GM21390 (cell line): ENCODE data around the gene BDP1.
"Not testable (repeated sequence)": the region's sequence is repeated elsewhere in the genome, so short reads cannot be mapped to it uniquely, and the experiment has no call there.

Source experiments
- ATAC-seq: cut with Tn5 transposase; IDR thresholded peaks from one replicate; pipeline ENCODE4 v1.9.1; 2021; ENCODE audit not compliant: unreplicated experiment

BDP1 gene

DNA sequence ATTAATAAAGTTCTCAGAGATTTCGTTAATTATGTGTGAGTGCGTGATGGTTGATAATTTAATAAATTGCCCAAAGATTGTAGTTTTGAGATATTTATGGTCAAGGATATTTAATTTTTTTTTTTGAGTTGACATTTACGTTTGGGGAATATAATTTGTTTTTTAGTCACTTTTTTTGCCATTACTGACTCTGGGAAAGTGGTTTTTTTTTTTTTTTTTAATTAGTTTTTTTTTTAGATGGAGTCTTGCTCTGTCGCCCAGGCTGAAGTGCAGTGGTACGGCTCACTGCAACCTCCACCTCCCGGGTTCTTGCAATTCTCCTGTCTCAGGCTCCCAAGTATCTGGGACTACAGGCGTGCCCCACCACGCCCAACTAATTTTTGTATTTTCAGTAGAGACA is 1.7 kb downstream of the BDP1 start:
- ATAC-seq: no peak

DNA sequence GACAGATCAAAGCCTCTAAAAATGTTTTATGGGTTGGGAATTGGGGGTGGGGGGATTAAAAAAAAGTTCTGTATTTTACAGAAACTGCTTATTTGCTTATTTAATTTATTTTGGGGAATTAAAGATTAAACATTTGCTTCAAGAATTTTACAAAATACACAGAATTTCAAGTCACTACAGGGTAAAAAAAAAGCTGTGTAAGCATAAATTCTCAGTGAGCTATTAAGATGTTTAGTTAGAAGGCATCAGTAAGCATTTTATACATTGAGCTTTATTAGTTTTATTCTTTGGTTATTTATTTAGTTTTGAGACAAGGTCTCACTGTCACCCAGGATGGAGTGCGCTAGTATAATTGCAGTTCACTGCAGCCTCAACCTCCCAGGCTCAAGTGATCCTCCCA is 5.2 kb downstream of the BDP1 start:
- ATAC-seq: no peak

DNA sequence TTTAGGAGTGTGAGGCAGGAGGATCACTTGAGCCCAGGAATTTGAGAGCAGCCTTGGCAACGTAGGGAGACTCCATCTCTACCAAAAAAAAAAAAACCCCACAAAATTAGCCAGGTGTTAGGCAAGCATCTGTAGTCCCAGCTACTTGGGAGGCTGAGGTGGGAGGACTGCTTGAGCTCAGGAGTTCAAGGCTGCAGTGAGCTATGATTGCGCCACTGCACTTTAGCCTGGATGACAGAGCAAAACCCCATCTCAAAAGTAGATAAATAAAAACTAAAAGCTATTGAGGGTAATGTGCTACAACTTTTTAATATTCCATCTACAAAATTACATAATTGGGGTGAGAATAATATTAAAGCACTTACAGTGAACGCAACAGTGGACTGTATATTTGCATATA is 5.9 kb downstream of the BDP1 start:
- no peak for ATAC-seq

DNA sequence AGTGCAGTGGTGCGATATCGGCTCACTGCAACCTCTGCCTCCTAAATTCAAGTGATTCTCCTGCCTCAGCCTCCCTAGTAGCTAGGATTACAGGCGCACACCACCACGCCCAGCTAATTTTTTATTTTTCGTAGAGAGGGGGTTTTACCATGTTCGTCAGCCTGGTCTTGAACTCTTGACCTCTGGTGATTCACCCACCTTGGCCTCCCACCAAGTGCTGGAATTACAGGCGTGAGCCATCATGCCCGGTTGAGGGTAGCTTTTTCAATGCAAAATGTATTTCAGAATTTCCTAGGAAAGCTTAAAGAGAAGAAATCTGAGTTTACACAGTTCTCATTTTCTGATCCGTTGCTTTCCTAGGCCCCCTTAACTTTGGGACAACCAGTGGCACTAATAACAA is 15.7 kb downstream of the BDP1 start:
- ATAC-seq: no peak

DNA sequence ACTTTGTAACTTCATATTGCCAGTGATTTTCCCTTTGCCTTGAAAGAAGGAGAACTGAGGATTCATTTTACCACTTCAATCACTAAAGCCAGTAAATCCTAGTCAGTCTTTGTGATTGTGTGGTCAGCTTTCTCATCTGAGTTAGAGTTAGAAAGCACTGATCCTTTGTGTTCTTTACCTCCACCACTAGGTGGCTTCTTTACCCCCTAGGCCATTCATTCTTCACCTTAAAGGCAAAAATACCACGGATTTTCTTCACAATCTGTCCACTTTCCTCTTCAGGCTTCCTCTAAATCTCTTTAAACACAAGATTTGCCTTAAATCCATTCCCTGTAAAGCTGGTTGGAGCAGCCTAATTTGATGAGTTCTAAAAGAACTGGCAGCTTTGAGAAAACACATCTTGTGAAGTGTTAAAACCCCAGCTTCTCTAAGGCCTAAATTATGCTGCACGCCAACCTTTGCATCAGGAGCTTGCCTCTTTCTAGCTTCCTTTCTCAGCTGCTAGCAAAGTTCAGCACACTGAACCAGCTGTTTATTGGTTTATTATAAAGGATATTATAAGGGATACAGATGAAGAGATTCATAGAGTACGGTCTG is 20.4 kb downstream of the BDP1 start:
- no peak for ATAC-seq

DNA sequence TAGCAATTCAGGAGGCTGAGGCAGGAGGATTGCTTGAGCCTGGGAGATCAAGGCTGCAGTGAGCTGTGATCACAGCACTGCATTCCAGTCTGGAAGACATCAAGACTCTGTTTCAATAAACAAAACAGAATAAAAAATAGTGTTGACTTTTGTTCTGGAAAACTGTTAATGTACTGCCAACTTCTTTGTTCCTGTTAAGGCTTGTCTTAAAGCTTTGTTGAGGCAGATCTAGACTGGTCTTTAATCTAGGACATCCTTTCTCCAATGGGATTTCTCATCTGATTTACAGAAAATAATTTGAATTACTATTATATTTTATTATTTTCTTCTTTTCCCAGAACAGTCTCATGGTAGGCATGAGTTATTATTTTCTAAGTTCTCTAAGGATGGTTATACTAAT is 26.0 kb downstream of the BDP1 start:
- ATAC-seq: no peak

DNA sequence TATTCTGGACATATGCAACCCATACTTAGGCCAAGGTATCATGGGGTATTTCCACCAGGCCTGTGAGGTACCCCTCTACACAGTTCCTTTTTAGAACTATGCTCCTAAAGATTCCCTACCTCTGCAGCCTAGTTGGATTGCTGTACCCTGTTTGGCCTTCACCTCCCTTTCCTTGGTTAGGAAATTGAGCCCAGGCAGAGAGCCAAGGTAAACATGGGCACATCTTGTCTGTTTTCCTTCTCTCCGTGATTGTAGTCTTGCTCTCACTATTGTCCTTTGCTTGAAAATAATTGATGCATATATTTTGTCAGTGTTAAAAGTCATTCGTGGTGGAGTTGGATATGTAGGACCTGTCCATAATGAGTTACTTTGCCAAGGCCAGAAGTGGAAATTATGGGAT is 26.7 kb downstream of the BDP1 start:
- ATAC-seq: no peak

DNA sequence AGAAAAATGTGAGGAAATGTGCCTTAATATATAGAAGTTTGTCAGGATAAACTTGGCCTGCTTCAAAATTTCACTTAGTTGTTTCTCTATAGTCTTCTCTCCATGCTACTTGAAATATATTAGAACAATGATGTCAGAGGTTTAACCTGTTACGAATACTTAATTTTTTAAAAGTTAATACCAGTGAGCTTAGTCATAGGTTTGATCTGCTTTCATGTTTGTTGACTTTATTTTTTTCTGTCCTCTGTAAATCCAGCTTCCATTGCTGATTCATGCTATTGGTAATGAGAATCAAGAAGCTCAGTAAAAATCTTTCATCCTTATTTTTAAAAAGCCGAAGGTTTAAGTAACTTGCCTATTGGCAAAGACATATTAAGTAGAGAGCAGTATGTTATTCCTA is 27.9 kb downstream of the BDP1 start:
- ATAC-seq: no peak

DNA sequence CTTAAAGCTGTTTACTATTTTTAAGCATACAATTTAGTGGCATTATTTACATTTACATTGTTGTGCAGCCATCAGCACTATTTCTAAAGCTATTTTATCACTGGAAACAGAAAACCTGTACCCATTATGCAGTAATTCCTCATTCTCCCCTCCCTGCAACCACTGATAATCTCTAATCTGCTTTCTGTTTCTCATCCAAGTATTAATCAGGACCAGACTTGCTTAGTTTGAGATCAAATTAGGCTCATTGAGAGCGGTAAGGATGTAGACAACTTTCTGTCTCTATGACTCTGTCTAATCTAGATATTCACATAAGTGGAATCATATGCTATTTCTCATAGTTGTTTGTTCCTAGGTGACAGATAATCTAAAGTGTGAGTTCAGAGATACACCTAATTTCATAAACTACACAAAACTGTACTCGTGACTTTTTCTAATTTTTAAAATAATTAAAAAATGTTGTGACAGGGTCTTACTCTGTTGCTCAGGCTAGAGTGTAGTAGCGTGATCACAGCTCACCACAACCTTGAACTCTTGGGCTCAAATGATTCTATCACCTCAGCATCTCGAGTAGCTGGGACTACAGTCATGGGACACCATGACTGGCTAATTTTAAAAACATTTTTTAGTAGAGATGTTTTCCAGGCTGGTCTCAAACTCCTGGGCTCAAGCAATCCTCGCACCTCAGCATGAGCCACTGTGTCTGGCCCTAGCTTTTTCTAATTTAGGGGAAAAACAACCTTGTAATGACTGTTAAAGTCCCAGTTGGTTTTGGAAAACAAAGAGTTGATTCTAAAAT is 37.6 kb downstream of the BDP1 start:
- no peak for ATAC-seq

DNA sequence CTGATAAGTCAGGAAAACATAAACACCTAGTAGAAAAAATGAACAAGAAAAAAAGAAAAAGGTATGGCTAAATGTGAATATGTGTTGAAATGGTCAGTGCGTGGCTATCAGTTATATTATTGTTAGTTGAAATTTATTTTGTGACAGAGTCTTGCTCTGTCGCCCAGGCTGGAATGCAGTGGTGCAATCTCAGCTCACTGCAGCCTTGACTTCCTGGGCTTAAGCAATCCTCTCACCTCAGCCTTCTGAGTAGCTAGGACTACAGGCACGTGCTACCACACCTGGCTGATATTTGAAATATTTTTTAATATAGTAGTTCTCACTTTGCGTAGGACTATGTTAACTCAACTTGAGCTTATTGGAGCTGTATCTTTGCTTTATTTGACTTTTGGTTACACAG is 38.8 kb downstream of the BDP1 start:
- ATAC-seq: not testable (repeated sequence)

DNA sequence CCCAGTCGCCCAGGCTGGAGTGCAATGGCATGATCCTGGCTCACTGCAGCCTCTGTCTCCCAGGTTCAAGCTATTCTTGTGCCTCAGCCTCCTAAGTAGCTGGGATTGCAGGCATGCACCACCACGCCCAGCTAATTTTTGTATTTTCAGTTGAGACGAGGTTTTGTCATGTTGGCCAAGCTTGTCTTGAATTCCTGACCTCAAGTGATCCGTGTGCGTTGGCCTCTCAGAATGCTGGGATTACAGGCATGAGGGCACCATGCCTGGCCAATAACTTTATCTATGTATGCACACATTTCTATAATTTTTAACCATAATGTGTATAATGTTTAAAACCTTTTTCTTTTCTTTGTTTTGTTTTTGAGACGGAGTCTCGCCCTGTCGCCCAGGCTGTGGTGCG is 43.3 kb downstream of the BDP1 start:
- ATAC-seq: not testable (repeated sequence)

DNA sequence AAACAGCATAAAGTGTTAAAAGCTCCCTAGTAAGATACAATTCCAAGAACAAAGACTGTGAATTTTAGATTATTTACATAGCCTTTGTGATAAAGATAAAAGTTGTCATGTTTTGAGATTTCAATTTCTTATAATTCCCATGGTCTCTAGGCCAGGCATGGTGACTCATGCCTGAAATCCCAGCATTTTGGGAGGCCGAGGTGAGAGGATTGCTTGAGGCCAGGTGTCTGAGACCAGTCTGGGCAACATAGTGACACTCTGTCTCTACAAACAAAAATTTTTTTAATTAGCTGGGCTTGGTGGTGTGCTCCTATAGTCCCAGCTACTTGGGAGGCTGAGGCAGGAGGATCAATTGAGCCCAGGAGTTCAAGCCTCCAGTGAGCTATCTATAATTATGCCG is 48.1 kb downstream of the BDP1 start:
- ATAC-seq: no peak

DNA sequence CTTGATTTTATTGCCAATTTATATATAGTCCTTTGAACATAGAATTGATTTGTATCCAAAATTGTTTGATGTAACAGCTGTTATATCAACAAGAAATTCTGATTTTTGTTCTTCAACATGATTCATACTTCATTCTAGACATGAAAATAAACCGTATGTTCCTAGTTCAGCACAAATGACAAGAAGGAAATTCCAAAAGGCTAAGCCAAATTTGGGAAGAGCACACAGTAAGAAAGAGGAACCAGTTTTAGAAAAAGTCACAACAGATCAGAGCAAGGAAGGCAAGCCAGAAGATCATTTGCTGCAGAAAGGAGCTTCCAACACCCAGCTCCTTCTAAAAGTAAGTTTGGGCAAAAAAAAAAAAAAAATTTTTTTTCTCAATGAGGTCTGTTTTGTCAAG is 66.7 kb downstream of the BDP1 start:
- no peak for ATAC-seq

DNA sequence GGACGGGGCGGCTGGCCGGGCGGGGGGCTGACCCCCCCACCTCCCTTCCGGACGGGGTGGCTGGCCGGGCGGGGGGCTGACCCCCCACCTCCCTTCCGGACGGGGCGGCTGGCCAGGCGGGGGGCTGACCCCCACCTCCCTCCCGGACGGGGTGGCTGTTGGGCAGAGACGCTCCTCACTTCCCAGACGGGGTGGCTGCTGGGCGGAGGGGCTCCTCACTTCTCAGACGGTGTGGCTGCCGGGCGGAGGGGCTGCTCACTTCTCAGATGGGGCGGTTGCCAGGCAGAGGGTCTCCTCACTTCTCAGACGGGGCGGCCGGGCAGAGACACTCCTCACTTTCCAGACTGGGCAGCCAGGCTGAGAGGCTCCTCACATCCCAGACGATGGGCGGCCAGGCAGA is 70.2 kb downstream of the BDP1 start:
- ATAC-seq: not testable (repeated sequence)

DNA sequence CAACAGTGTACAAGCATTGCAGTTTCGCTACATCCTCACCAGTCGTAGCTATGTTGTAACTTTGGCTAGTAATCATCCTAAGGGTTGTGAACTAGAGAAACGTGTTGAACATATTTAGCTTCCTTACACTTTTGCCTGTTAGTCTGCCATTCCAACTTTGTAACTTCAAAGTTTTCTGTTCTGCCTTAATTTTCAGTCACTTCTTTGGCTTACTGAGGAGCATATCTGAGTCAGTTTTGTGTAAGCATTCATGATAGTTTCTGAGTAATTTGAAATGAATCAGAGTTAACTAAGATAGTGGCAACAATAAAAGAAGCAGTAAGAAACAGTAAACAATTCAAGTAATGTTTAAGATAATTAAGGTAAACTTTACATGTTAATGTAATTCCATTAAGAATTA is 72.8 kb downstream of the BDP1 start:
- ATAC-seq: no peak

DNA sequence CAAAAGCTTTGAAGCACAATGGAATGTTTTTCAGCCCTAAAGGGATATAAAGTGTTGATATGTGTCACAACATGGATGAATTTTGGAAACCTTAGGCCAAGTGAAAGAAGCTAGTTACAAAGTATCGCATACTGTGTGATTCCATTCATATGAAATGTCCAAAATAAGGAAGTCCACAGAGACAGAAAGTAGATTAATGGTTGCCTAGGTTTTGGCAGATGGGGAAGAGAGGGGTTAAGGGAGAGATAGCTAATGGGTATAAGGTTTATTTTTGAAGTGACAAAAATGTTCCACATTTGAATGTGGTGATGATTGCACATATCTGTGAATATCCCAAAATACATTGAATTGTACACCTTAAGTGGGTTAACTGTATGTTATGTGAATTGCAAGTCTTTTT is 74.2 kb downstream of the BDP1 start:
- ATAC-seq: no peak

DNA sequence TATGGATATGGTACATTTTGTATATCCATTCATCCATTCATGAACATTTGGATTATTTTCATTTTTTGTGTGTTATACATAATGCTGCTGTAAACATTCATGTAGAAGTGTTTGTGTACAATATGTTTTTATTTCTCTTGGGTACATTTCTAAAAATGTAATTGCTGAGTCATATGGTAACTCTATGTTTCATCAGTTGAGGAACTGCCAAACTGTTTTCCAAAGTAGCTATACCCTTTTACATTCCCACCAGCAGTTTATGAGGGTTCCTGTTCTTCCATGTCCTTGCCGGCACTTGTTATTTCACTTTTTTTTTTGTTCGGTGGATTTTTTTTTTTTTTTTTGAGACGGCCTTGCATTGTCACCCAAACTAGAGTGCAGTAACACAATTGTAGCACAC is 77.7 kb downstream of the BDP1 start:
- ATAC-seq: no peak

DNA sequence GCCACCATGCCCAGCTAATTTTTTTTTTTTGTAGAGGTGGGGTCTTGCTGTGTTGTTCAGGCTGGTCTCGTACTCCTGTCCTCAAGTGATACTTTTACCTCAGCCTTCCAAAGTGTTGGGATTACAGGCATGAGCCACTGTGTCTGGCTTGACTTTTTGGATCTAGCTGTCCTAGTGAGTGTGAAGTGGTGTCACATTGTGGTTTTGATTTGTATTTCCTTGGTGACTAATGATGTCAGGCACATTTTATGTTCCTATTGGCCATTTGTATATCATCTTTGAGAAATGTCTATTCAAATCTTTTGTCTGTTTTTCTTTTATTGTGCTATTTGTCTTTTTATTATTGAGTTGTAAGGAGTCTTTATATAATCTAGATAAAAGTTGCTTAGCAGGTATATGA is 78.2 kb downstream of the BDP1 start:
- peak; percentile 70 for ATAC-seq

DNA sequence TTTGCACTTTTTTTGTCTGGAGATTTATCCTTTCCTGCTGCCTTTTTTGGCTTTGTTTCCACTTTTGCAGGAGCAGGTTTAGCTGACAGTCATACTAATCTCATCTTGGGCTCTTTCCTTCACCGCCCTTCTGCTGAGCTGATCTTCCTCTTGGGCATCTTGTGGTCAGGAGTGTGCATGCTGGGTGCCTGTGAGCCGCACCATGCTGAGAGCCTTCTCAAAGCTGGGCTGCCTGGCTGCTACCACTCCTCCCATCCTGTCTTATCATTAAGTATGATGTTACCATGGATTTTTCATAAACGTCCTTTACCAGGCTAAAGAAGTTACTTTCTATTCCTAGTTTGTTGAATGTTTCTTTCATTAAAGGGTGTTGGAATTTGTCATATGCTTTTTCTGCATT is 82.2 kb downstream of the BDP1 start:
- ATAC-seq: no peak

DNA sequence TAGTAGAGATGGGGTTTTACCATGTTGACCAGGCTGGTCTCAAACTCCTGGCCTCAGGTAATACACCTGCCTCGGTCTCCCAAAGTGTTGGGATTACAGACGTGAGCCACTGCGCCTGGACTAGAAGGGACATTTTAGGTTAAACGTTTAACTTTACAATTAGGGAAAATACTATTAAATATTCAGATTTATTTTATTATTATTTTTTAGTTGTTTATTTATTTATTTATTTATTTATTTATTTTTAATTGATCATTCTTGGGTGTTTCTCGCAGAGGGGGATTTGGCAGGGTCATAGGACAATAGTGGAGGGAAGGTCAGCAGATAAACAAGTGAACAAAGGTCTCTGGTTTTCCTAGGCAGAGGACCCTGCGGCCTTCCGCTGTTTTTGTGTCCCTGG is 95.4 kb downstream of the BDP1 start:
- not testable (repeated sequence) for ATAC-seq

DNA sequence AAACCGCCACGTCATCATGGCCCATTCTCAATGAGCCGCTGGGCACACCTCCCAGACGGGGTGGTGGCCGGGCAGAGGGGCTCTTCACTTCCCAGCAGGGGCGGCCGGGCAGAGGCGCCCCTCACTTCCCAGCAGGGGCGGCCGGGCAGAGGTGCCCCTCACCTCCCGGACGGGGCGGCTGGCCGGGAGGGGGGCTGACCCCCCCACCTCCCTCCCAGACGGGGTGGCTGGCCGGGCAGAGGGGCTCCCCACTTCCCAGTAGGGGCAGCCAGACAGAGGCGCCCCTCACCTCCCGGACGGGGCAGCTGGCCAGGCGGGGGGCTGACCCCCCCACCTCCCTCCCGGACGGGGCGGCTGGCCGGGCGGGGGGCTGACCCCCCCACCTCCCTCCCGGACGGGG is 96.1 kb downstream of the BDP1 start:
- ATAC-seq: not testable (repeated sequence)

DNA sequence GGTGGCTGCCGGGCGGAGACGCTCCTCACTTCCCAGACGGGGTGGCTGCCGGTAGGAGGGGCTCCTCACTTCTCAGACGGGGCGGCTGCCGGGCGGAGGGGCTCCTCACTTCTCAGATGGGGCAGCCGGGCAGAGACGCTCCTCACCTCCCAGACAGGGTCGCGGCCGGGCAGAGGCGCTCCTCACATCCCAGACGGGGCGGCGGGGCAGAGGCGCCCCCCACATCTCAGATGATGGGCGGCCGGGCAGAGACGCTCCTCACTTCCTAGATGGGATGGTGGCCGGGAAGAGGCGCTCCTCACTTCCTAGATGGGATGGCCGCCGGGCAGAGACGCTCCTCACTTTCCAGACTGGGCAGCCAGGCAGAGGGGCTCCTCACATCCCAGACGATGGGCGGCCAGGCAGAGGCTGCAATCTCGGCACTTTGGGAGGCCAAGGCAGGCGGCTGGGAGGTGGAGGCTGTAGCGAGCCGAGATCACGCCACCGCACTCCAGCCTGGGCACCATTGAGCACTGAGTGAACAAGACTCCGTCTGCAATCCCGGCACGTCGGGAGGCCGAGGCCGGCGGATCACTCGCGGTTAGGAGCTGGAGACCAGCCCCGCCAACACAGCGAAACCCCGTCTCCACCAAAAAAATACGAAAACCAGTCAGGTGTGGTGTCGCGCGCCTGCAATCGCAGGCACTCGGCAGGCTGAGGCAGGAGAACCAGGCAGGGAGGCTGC is 96.7 kb downstream of the BDP1 start:
- ATAC-seq: not testable (repeated sequence)
